IMR-90 (cell line): ENCODE data around the gene RECQL5. TPM values are rescaled to one million over a fixed set of nuclear protein-coding genes. Genes with fewer than 3 reads are reported as not detected.

Experiments used
- ATAC-seq: fragments of 200-7000 bp; cut with Tn5 transposase; 2 replicates; pipeline ENCODE4 v1.9.1; 2020; ENCODE audit warnings: low read depth, mild to moderate bottlenecking, moderate library complexity
- BruUV-seq: library from RNA; stranded (reverse); fragments of 400-500 nt; replicated peaks from 2 replicates; lab custom pipeline; 2021; lab: Mats Ljungman, UMichigan
- CTCF ChIA-PET: fragments of 300-600 bp; formaldehyde crosslinking; extraction: SDS; loops from one replicate; lab custom pipeline; 2021; ENCODE audit warnings: antibody characterized with exemption; lab: Yijun Ruan, JAX
- POLR2A ChIA-PET: fragments of 300-600 bp; sonication (Branson Sonifier 250); formaldehyde crosslinking; loops from one replicate; lab custom pipeline; 2022; ENCODE audit warnings: antibody characterized with exemption; ENCODE audit not compliant: unreplicated experiment; lab: Charles Lee
- DNase-seq: peaks from one replicate; pipeline ENCODE4 v3.0.0; 2013
- H2AFZ ChIP-seq: replicated peaks from 2 replicates; pipeline ENCODE3; 2013; ENCODE audit warnings: low read length, mild to moderate bottlenecking; ENCODE audit not compliant: poor library complexity
- H2AK5ac ChIP-seq: 2 replicates; pipeline ENCODE4 v1.6.1; 2013; ENCODE audit warnings: low read depth, low read length, inconsistent platforms
- H2AK9ac ChIP-seq: replicated peaks from 2 replicates; pipeline ENCODE3; 2013; ENCODE audit warnings: mild to moderate bottlenecking, low read depth, low read length, moderate library complexity; ENCODE audit not compliant: poor library complexity
- H2BK120ac ChIP-seq: 2 replicates; pipeline ENCODE4 v1.6.1; 2013; ENCODE audit warnings: low read depth, low read length, inconsistent platforms
- H2BK15ac ChIP-seq: 3 replicates; pipeline ENCODE4 v1.6.1; 2013; ENCODE audit warnings: low read depth, low read length, inconsistent platforms
- H2BK20ac ChIP-seq: 2 replicates; pipeline ENCODE4 v1.6.1; 2013; ENCODE audit warnings: low read depth, mild to moderate bottlenecking, inconsistent platforms, low read length, moderate library complexity
- H2BK5ac ChIP-seq: 2 replicates; pipeline ENCODE4 v1.6.1; 2013; ENCODE audit warnings: mild to moderate bottlenecking, low read depth, low read length, inconsistent platforms; ENCODE audit not compliant: poor library complexity, severe bottlenecking
- H3K14ac ChIP-seq: replicated peaks from 2 replicates; pipeline ENCODE4 v1.6.1; 2013; ENCODE audit warnings: low read depth, low read length, inconsistent platforms
- H3K18ac ChIP-seq: 2 replicates; pipeline ENCODE4 v1.6.1; 2013; ENCODE audit warnings: low read depth, low read length, control low read depth
- H3K23ac ChIP-seq: 2 replicates; pipeline ENCODE4 v1.6.1; 2013; ENCODE audit warnings: low read depth, low read length, inconsistent platforms
- H3K27ac ChIP-seq: 2 replicates; pipeline ENCODE4 v1.5.1; 2013; ENCODE audit warnings: mild to moderate bottlenecking, control low read depth, low read length; ENCODE audit not compliant: insufficient read depth
- H3K27me3 ChIP-seq: 2 replicates; pipeline ENCODE4 v1.6.1; 2013; ENCODE audit warnings: low read length; ENCODE audit not compliant: control insufficient read depth, insufficient read depth
- H3K36me3 ChIP-seq: 2 replicates; pipeline ENCODE4 v1.6.1; 2013; ENCODE audit warnings: low read length, mixed read lengths; ENCODE audit not compliant: control insufficient read depth, insufficient read depth
- H3K4ac ChIP-seq: 2 replicates; pipeline ENCODE4 v1.6.1; 2013; ENCODE audit warnings: low read depth, low read length, inconsistent platforms
- H3K4me1 ChIP-seq: 2 replicates; pipeline ENCODE4 v1.6.1; 2013; ENCODE audit warnings: low read length, mixed read lengths; ENCODE audit not compliant: control insufficient read depth, insufficient read depth
- H3K4me2 ChIP-seq: 2 replicates; pipeline ENCODE4 v1.6.1; 2013; ENCODE audit warnings: low read depth, mild to moderate bottlenecking, control low read depth, low read length, moderate library complexity
- H3K4me3 ChIP-seq: 2 replicates; pipeline ENCODE4 v1.5.1; 2013; ENCODE audit warnings: low read depth, mild to moderate bottlenecking, control low read depth, low read length, moderate library complexity; ENCODE audit not compliant: insufficient read depth
- H3K56ac ChIP-seq: 2 replicates; pipeline ENCODE4 v1.6.1; 2013; ENCODE audit warnings: low read length, inconsistent platforms; ENCODE audit not compliant: insufficient read depth; ENCODE audit errors: extremely low read depth
- H3K79me1 ChIP-seq, 2 experiments: 2 replicates each; pipeline ENCODE4 v1.6.1; 2013; ENCODE audit warnings: low read length in 2 of 2, inconsistent platforms in 1 of 2, low read depth in 1 of 2
- H3K9ac ChIP-seq: 2 replicates; pipeline ENCODE4 v1.6.1; 2013; ENCODE audit warnings: low read depth, low read length, control low read depth
- H3K9me1 ChIP-seq: 2 replicates; pipeline ENCODE4 v1.6.1; 2013; ENCODE audit warnings: low read length, inconsistent platforms; ENCODE audit not compliant: insufficient read depth
- H3K9me3 ChIP-seq: 2 replicates; pipeline ENCODE4 v1.6.1; 2013; ENCODE audit warnings: low read length; ENCODE audit not compliant: control insufficient read depth, insufficient read depth
- H4K20me1 ChIP-seq: 2 replicates; pipeline ENCODE4 v1.6.1; 2013; ENCODE audit warnings: low read length, inconsistent platforms; ENCODE audit not compliant: insufficient read depth
- H4K5ac ChIP-seq: 2 replicates; pipeline ENCODE4 v1.6.1; 2013; ENCODE audit warnings: mild to moderate bottlenecking, low read depth, low read length, control low read depth
- H4K8ac ChIP-seq, 2 experiments: 2 replicates each; pipeline ENCODE4 v1.6.1; 2013; ENCODE audit warnings: low read depth in 2 of 2, low read length in 2 of 2, control low read depth in 1 of 2, inconsistent platforms in 1 of 2
- H4K91ac ChIP-seq: 2 replicates; pipeline ENCODE4 v1.6.1; 2013; ENCODE audit warnings: low read depth, low read length, inconsistent platforms; ENCODE audit not compliant: insufficient read depth
- CHD1 ChIP-seq: IDR thresholded peaks from 2 replicates; pipeline ENCODE4 v1.6.1; 2012; ENCODE audit warnings: low read depth, low read length, improper control_type of control experiment
- FOS ChIP-seq: fragments of 150-350 bp; IDR thresholded peaks from 2 replicates; pipeline ENCODE4 v1.6.1; 2016; ENCODE audit warnings: low read depth, low read length
- MAZ ChIP-seq: IDR thresholded peaks from 2 replicates; pipeline ENCODE4 v1.6.1; 2012; ENCODE audit warnings: low read depth, mild to moderate bottlenecking, low read length, improper control_type of control experiment, moderate library complexity, borderline replicate concordance
- MXI1 ChIP-seq: IDR thresholded peaks from 2 replicates; pipeline ENCODE4 v1.6.1; 2012; ENCODE audit warnings: low read depth, mild to moderate bottlenecking, low read length, moderate library complexity, borderline replicate concordance
- POLR2A ChIP-seq: IDR thresholded peaks from 2 replicates; pipeline ENCODE4 v1.6.1; 2012; ENCODE audit warnings: mild to moderate bottlenecking, low read depth, low read length
- RCOR1 ChIP-seq: IDR thresholded peaks from 2 replicates; pipeline ENCODE4 v1.6.1; 2012; ENCODE audit warnings: mild to moderate bottlenecking, low read length, improper control_type of control experiment; ENCODE audit not compliant: insufficient replicate concordance
- RFX5 ChIP-seq: IDR thresholded peaks from 2 replicates; pipeline ENCODE4 v1.8.0; 2012; ENCODE audit warnings: low read depth, mild to moderate bottlenecking, low read length, moderate library complexity
- SMC3 ChIP-seq: fragments of 150-350 bp; IDR thresholded peaks from 2 replicates; pipeline ENCODE4 v1.6.1; 2016; ENCODE audit warnings: low read depth, mild to moderate bottlenecking, antibody characterized with exemption, low read length, moderate library complexity
- WGBS, 2 experiments: methylation state at CpG; one replicate each; pipeline versions ENCODE4 v1.1.5 to v1.1.7; 2013; ENCODE audit warnings: missing lambda C conversion rate in 2 of 2; ENCODE audit not compliant: insufficient read length in 1 of 2; ENCODE audit errors: extremely low coverage in 2 of 2; 5-methylcytosine and 5-hydroxymethylcytosine counted together
- dilution Hi-C: fragments of 300-500 bp; cut with HindIII; formaldehyde crosslinking; loops from one replicate; pipeline ENCODE4 v1.14.3; 2018; ENCODE audit warnings: low sequenced_read_pairs; ENCODE audit not compliant: unreplicated experiment
- in situ Hi-C: fragments of 300-500 bp; cut with MboI; formaldehyde crosslinking; loops from 3 replicates; pipeline ENCODE4 v1.14.3; 2019; ENCODE audit warnings: low sequenced_read_pairs, inconsistent platforms, mixed read lengths
- intact Hi-C: fragments of 100-400 bp; cut with micrococcal nuclease; formaldehyde crosslinking; loops from 2 replicates; pipeline ENCODE4 v1.10.0; 2022
- polyA plus RNA-seq, 3 experiments: library from polyadenylated mRNA; depleted of rRNA; stranded (reverse); fragments of >200 nt; gene quantifications; 2 replicates each; pipeline ENCODE4 v1.2.3, GENCODE V29; 2012; ENCODE audit warnings: low replicate concordance in 1 of 3
- total RNA-seq: library from RNA; depleted of rRNA; stranded (reverse); fragments of >200 nt; gene quantifications from 2 replicates; pipeline ENCODE4 v1.2.3, GENCODE V29; 2012

Gene RECQL5
- total and polyA plus RNA-seq, 2 of the 4 experiments (the other 2 are of a cell fraction) = 7.3 to 23.7 TPM

GRCh38 chr17:75637551-75637950, 29.4 kb downstream of the RECQL5 start:
- in situ Hi-C loops (no loop called here), intact Hi-C loops (no loop called here), dilution Hi-C loops (no loop called here)
- Histone ChIP-seq H3K9me3 (no peaks in the 10 kb centered on the region), H3K4me3 (no peak overlapping the region), H3K27ac (no peak overlapping the region), H3K27me3 (no peaks in the 10 kb centered on the region), H3K9me1 (no peaks in the 10 kb centered on the region), H3K18ac (no peak overlapping the region), H2BK120ac (no peak overlapping the region), H2BK5ac (no peak overlapping the region), H2BK20ac (no peak overlapping the region), H4K20me1 (peaks cover 9% of the 10 kb centered on the region), H2AFZ (peak overlapping the region; percentile 0), H3K36me3 (peaks cover 9% of the 10 kb centered on the region; the same call in 1 of the 2 replicates), H2AK9ac (no peak overlapping the region), H3K23ac (no peak overlapping the region), H4K8ac (no peak overlapping the region), H3K79me1 (0 out of 4 replicates have a peak, but pooled peaks cover 0 to 3% of the 10 kb centered on the region in 2 experiments), H3K56ac (no peak overlapping the region), H2AK5ac (no peak overlapping the region), H3K14ac (no peak overlapping the region), H3K4me2 (no peak overlapping the region), H3K4ac (no peak overlapping the region), H4K5ac (no peak overlapping the region), H3K9ac (no peak overlapping the region), H2BK15ac (no peak overlapping the region), H4K91ac (no peak overlapping the region), H3K4me1 (peaks cover 15% of the 10 kb centered on the region)
- ATAC-seq = no peak
- no peak for TF ChIP-seq MAZ
- no peak for TF ChIP-seq SMC3
- no peak for TF ChIP-seq POLR2A
- no peak for TF ChIP-seq CHD1
- TF ChIP-seq FOS = no peak
- TF ChIP-seq RFX5 = no peak
- no peak for TF ChIP-seq RCOR1
- no peak for TF ChIP-seq MXI1
- ChIA-PET CTCF (interaction anchor here (1.6 kb wide), 1 partner anchor 112 kb away, joined by 4 read pairs; no protein-coding TSS in a partner anchor), POLR2A (no interaction called here)
- DNase-seq = no peak
- WGBS, 2 experiments = 86% methylated on average over 1 of the region's 7 CpGs; no CpG with 5 or more reads in 1 of the 2 experiments
- BruUV-seq = no TSS peak
